Stimulated activated CD8-positive, alpha-beta memory T cell treated with anti-CD3 and anti-CD28 coated beads, Interleukin-12 subunit alpha, Interleukin-12 subunit beta, amount 100 ng/mL, for 24 hours (primary cell): ENCODE measurements around the gene MVB12B.

Source experiments
- DNase-seq: peaks from one replicate; pipeline ENCODE4 v3.0.0-alpha.2; 2020; ENCODE audit errors: extremely low read depth

MVB12B gene

DNA sequence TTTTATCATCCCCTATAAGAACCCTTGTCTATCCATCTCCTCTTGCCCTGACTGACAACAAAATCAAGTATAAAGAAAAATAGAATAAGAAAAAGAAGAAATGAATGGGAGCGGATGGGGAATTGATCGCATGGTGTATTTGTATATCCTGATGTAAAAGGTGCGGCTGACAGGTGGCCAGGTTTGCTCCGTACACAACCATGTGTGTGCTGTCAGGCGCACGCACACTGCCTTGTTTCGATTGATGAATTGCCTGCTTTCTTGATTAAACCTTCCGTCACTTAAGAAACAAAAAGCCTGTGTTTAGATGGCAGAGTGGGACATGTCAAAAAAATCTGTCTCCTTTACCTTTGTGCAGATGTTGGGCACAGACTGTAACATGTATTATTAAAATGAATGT is 102.6 kb downstream of the MVB12B start:
- no peak for DNase-seq

- no peak for DNase-seq
These were observed 103.5 kb downstream of the MVB12B start for GRCh38 chr9:126430124-126430523.

DNA sequence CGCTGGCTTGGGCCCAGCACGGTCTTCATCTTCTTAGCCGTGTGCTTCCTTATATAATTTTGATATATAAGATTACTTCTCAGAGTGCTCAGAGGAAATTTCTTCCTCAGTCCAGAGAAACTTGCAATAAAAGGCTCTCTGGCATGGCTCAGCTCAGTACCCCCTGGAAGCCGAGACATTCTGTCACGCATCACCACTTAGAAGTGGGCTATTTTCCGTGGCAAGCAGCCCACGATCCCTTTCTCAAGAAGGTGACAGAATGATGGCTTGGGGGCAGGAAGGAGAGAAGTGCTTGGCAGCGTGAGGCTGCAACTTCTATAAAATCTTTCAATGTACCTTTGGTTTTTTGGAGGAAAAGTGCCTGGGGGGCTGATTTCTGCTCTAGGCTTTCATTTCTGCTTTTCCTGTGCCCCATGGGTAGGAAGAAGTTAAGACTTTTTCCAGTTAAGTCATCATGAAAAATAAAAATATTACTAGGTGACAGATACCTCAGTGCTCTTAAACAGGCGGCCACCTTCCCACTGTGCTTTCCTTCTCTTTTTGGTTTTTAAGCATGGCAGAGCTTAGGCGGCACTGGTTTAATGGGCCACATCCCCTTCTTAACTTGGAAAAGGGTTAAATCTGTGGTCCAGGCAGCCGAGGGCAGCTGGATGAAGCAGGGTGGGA is 104.6 kb downstream of the MVB12B start:
- DNase-seq: no peak

- no peak for DNase-seq
These were observed 106.0 kb downstream of the MVB12B start for GRCh38 chr9:126432659-126433058.

DNA sequence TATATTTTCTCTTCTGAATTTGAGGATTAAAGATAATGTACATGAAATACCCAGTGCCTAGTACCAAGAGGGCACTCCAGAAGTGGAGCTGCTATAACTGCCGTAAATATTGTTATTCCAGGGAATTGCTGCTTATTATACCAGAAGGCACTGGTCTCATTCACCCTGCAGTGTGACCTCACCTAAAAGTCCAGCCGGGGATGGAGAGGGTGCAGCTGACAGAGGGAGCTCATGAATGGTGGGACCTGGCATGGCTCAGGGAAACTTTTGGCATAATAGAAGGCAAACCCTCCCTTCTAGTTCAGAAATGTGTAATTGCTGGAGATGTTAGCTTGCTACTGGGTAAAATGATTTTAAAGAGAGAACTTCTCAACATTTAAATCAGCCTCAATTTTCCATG is 108.5 kb downstream of the MVB12B start:
- no peak for DNase-seq

DNA sequence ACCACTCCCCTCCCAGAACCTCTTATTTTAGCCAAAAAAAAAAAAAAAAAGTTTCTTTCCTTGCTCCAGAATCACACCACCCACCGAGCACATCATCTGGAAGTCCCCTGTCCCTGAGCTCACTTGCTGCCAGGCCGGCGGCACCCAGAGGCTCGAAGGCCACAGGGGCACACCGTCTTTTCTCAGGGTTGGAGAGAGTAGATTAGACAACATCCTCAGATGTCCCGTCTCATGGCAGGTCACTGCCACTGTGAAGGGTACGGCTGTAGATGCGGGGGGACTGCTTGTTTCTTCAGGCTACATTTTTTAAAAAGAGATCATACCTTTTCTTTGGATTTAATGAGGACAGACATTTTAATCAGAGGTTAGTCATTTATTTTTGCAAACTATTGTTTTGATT is 109.0 kb downstream of the MVB12B start:
- DNase-seq: no peak

DNA sequence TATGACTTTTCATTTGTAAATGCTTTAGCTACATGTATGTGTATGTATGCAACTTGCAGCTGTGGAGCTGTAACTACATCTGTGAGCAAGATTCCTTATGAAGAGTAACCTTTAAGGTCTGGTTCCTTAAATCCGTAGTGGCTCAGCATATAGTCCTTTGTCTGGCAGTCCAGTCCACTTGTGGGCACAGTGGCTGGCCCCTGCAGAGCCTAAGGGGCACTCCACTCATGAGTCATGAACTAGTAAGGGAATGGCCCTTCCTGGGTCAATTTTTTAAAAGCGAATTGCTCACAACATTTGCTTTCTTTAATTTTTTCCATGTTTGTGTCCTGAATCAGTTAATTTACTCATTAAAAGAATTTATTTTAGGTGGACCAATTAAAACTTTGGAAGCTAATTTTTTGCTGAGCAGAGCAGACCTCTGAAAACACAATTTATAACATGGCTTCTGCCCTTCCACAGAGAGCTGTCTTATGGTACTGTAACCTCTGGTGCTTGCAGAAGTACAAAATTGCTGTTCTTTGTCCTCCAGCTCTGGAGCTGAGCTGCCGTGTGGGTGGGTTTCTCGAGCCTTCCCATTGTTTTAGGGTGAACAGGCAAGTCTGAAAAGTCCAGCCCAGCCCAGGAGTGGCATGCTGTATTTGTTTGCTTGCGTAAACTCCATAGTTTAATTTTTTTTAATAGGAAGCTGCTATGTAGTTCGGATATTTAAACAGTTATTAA is 110.1 kb downstream of the MVB12B start:
- no peak for DNase-seq

DNA sequence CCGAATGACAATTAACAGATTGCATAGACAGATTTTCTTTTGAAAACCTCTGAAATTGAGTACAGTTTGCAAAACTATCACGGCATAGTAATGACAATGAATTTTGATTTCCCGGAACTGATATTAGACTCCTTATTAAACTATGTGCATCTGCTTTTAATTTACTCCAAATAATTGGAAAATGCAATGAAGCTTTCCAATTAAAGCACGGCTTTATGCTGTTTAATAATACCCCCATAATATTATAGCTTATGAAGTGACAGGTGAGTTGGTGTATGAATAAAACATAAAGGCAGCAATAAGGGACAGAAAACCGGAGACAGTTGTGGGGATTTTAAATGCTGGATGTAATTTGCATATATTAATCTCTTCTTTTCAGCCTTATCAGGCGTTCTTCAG is 110.6 kb downstream of the MVB12B start:
- no peak for DNase-seq

- no peak for DNase-seq
These were observed 111.1 kb downstream of the MVB12B start for GRCh38 chr9:126437701-126438100.

DNA sequence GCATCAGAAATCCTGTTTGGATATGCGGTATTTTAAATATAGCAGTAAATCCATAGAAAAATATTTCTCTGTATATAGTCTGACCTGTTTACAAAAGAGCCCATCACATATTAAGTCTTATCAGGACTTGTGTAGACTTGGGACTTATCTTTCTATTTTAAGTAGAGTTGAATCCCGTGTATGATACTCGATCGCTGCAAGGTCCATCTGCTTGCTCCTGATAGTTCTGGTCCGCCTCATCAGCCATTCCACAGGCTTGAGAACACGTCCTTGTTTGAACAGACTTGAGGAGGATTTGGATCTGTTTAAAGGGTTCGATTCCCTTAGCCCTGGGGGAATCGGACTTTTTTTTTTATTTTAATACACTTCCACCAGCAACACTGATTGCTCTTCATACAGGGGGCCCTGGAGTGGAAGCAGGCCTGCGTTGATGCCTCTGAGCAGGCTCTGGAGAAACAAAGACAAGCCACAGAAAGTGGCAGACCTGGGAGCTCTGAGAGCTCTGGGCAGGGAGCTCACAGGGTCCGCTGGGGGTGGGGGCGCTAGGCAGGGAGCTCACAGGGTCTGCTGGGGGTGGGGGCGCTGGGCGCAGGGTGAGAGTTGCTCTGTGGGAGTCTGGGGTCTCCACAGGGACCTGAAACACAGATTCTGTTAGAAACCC is 112.2 kb downstream of the MVB12B start:
- DNase-seq: no peak

DNA sequence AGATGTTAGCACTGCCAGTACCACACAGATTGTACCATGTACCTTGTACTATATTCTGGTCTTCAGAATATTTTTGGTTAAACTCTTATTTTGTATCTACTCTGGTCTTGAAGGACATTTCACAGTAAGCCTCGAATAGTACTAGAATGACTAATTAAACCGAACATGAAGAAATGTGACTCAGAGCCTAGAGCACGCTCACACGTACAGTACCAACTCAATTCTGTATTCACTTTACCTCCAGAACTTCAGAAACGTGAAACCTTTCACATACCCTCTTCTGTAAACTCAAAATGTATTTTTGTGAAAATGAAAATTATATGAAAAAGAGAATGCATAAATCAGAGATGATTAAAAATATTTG is 112.8 kb downstream of the MVB12B start:
- no peak for DNase-seq

DNA sequence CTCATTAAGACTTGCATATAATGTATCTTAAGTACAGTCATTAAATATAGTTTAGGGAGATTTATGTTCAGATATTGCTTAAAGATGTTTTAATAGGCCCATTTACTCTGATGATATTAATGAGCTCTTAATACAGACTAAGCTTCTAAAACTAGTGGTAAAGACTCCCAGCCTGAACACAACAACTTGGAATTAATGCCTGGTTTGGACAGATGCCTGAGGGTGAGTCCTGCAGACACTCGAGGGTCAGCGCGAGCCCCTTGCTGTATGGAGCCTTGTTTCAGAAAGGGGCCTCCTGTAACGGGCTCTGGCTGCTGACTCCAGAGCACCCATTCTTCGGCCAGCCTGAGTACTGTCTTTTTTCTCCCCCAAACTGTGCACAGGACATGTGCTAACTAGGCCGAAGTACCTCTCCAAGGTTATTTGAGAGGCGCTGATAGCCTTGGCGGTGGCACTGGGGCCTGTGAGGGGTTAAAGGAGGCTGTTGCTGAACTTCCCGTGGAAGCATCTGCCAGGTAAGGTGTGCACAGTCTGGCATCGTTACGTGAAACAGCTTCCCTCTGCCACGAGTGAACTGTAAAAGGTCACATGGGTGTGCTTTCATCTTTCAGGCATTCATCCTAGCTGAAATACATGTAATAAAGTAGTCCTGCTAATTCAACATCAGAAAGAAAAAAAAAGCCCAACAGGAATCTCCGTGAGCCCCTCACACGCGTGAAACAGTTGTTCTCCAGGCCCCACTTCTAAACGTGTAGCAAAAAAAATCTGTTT is 113.4 kb downstream of the MVB12B start:
- DNase-seq: no peak

GRCh38 chr9:126440940-126441339 is 114.3 kb downstream of the MVB12B start:
- no peak for DNase-seq

DNA sequence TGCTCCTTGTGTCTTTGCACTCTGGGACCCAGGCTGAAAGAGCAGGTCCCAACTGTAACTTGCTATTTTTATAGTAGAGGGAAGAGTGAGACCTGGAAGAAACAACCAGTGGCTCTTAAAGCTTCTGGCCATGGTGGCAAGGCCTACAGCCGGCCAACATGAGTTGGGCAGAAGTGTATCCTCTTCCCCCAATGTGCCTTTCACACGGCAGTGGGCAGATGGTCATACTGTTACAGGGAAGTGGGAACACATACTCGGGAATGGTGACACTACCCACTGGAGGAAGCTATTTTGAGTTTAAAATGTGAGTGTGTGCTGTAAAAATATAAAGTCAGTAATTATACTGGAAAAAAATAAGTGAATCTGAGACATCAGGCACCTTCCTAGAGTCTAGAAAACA is 116.0 kb downstream of the MVB12B start:
- DNase-seq: no peak

GRCh38 chr9:126443144-126443543 is 116.5 kb downstream of the MVB12B start:
- DNase-seq: no peak

DNA sequence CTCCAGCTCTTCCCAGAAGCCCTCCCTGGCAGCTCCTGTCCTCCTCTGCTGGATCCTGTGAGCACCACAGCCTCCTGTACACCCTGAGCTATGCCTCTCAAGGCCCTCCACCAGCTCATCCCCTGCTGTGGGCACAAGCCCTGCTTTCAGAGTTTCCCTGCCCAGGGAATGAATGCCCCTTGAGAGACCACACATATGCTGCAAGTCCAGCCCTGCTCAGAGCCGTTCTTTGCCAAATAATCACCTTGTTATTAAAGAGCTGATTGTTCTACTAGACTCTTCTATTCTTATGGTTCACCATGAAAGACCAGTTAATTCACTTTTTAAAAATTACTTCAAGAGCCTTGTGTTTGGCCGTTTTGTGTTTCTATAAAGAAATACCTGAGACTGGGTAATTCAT is 121.5 kb downstream of the MVB12B start:
- DNase-seq: no peak

DNA sequence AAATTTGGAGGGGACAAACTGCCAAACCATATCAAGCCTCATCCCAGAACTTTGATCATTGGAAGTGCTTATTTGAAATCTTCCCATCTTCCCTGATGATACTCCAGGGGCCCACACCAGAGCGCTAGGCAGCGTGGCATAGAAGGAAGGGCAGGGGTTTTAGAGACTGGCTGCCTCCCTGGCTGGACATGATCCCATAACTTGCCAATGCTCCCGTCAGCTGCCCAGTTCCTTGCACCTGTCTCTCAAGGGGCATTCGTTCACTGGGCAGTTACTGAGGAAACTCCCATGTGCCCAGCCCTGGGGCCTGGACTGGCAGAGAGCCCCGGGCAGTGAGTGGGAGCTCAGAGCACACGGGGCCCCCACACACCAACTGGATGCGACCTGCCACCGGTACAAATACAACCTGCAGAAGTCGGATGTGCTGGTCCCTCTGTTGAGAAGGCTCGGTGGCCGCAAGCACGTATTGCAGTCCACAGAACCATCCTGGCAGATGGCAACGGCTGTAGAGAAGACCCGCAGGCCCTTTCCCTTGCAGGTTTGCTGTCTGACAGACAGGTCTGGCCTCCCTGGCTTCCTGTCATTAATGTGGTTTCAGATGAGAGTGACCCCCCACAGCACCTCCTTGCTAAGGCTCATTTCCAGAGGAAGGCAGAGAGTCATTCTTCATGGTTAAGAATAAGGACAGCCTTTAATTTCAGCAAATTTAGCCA is 122.4 kb downstream of the MVB12B start:
- no peak for DNase-seq

GRCh38 chr9:126449725-126450667 is 123.4 kb downstream of the MVB12B start:
- DNase-seq: no peak

GRCh38 chr9:126450668-126451205 is 124.1 kb downstream of the MVB12B start:
- no peak for DNase-seq

DNA sequence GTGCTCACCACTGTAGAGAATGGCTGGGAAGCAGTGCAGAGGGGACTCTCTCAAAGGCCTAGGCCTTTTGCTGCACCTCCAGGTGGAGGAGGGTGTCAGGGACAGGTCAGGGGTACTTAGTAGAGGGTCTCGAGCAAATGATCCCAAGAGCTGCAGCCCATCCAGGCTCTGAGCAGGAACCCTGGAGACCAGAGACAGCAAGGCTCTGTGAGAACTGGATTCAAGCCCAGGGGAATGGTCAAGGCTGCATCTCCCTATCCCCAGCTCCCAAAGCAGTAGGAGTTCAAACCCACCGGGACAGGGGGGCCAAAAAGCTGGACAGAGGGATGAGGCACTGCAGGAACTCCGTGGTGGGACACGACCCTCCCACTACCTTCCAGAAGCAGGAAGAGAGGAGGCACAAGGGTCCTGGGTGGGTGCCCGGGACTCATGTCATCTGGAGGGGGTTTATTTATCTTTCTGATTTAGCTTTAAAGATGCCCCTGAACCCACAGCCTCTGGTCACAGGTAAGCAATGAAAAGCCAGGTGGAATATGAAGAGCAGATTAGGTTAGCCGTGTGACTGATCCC is 124.8 kb downstream of the MVB12B start:
- DNase-seq: no peak
